Measurements from ENCODE around the gene LRBA.
"Not testable (repeated sequence)": the region's sequence is repeated elsewhere in the genome, so short reads cannot be mapped to it uniquely, and the experiment has no call there.

LRBA gene

GRCh38 chr4:151014521-151015458 lies at the start of gene LRBA:
TSS of gene LRBA (minus strand) at chr4:151015284. CDS start at chr4:151014642, 642 bp downstream.
- DNase-seq: peak; percentile 75

DNA sequence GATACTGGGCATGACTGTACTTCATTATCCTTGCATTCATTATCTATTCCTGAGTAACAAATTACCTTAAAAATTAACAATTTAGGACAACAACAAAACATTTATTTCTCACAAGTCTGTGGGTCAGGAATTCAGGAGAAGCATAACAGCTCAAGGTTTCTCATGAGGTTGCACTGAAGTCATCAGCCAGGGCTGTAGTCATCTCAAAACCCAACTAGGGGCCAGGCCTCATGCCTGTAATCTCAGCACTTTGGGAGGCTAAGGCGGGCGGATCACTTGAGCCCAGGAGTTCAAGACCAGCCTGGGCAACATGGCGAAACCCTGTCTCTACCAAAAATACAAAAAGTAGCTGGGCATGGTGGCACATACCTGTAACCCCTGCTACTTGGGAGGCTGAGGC lies 48.1 kb upstream of the LRBA start:
- not testable (repeated sequence) for DNase-seq

DNA sequence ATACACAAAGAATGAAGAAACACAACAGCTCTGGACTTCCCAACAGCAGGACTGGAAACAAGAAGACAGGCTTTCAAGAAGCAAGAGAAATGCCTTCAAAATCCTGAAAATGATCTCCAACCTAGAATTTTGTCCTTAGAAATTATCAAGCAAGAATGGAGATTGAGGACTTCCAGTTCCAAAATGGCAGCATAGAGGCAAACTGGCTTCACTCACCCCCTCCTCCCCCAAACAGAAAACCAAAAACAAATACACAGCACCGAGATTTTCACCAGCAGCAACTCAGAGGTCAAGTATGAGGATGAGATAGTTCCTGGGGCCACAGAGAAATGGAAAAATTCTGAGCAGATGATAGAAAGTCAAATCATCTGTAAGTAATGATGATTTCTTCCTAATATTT lies 40.5 kb upstream of the LRBA start:
- DNase-seq: no peak

DNA sequence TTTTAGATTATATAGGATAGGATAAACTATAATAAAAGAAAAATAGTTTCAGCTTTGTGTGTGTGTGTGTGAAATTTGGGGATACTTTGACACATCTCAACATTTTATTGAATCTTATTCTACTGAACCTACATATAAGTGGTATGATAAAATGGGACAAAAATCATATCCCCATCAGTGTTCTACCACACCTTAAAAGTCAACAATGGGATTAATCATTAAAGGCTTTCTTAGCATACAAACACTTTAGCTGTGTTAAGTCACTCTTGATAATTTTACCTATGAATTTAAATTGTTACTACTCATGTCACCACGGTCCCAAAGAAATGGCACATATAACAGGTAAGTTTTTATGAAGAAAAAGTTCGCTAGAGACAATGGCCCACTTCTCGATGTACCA lies 37.7 kb upstream of the LRBA start:
- DNase-seq: no peak

DNA sequence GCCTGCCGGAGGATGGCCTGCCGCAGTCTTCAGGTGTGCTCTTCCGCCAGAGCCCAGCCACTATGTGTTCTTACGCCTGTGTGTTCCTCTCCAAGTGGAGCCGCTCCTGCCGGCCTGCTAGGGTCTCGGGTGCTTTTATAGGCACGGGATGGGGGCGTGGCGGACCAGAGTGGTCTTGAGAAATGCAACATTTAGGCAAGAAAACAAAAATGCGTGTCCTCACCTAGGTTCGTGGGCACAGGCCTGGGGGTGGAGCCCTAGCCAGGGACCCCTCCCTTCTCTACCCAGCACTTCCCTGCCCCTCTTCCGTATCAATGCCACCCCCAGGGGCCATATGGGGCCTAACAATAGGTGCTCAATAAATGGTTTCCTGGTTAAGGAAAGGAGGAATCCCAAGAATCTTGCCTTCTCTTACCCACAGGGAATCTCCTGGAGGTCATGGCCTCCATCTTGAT lies 34.4 kb upstream of the LRBA start:
- no peak for DNase-seq

GRCh38 chr4:151048913-151049312 lies 33.8 kb upstream of the LRBA start:
- no peak for DNase-seq

GRCh38 chr4:151046609-151047008 lies 31.5 kb upstream of the LRBA start:
- DNase-seq: no peak

GRCh38 chr4:151045907-151046306 lies 30.8 kb upstream of the LRBA start:
- no peak for DNase-seq

- DNase-seq: no peak
These were observed 28.9 kb upstream of the LRBA start for GRCh38 chr4:151043803-151044515.

- DNase-seq: no peak
These were observed 24.6 kb upstream of the LRBA start for GRCh38 chr4:151039733-151040132.

- no peak for DNase-seq
These were observed 23.5 kb upstream of the LRBA start for GRCh38 chr4:151038452-151039157.

GRCh38 chr4:151035911-151036310 lies 20.8 kb upstream of the LRBA start:
- DNase-seq: no peak

- DNase-seq: no peak
These were observed 20.2 kb upstream of the LRBA start for GRCh38 chr4:151035328-151035727.

DNA sequence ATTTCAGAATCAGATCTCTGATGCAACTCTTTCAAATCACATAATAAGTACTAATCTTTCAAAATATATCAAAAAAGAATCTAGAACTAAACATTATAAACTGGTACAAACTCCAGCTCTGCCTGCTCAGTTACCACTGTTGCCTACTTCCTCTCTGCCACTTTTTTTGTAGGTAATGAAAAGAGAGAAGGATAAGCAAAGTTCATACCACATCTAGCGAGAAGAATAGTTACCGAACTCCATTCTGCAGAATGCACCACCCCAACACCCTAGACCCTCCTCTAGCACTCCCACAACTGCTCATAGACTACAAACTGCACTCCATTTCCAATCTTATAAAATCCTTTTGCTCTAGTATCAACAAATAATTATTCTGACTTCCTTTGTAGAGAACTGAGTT lies 19.7 kb upstream of the LRBA start:
- no peak for DNase-seq

GRCh38 chr4:151031831-151032605 lies 16.9 kb upstream of the LRBA start:
- DNase-seq: no peak

DNA sequence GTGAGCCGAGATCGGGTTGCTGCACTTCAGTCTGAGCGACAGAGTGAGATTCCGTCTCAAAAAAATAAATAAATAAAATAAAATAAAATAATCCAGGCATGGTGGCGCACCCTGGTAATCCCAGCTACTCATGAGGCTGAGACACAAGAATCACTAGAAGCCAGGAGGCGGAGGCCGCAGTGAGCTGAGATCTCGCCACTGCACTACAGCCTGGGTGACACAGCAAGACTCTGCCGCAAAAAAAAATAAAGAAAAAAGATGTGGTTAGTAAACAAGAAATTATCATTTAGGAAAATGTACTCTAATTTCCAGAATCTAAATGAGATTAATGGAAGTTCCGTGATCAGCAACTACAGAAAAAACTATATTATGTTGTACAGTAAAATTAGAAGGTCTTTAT lies 14.5 kb upstream of the LRBA start:
- no peak for DNase-seq

GRCh38 chr4:151029006-151029405 lies 13.9 kb upstream of the LRBA start:
- DNase-seq: not testable (repeated sequence)

- DNase-seq: no peak
These were observed 10.7 kb upstream of the LRBA start for GRCh38 chr4:151025759-151026158.

GRCh38 chr4:151022586-151022985 lies 7.5 kb upstream of the LRBA start:
- DNase-seq: no peak

DNA sequence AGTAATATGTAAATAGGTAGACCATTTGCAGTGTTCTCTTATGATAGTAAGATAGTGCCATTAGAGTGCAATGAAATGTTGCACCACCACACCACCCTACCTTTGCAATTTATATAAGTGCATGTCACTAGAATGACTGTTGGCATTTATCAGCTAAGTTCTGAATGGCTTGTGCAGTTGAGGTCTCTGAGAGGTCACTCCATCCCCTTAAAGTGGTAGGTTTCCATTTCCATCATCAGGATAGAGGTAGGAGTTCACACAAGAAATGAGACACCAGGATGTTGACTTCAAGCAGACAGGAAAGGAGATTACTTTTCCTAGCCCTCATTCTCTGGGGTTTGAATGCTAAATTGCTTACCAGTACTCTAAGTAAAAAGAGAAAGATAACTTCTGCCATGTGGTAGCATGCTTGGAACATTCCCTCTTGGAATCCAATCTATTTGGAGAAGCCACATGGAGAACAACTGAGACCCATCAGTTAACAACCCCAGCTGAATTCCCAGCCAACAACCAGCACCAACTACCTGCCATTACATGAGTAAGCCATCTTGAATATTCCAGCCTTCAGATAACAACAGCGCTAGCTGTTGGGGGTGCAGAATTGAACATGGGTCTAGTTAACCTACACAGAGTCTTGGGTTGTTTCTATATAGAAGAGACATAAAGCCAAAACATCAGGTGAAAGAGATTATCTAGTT lies 6.7 kb upstream of the LRBA start:
- DNase-seq: no peak

GRCh38 chr4:151015459-151016347 lies 619 bp upstream of the LRBA start:
- peak; percentile 90 for DNase-seq
